B cell (primary cell): ENCODE measurements around the gene RAI14. TPM values are rescaled to one million over a fixed set of nuclear protein-coding genes. Genes with fewer than 3 reads are reported as not detected.

ENCODE experiments used
- ATAC-seq: fragments of 200-7000 bp; cut with Tn5 transposase; one replicate; pipeline ENCODE4 v1.10.0; 2021; ENCODE audit warnings: low read depth, mild to moderate bottlenecking, moderate number of reproducible peaks, moderate library complexity
- CTCF ChIA-PET: fragments of 350-600 bp; sonication (Branson Sonifier 250); formaldehyde crosslinking; loops from one replicate; lab custom pipeline; 2021; ENCODE audit warnings: antibody characterized with exemption, inconsistent platforms; lab: Charles Lee
- POLR2A ChIA-PET: fragments of 350-600 bp; sonication (Branson Sonifier 250); formaldehyde crosslinking; loops from one replicate; lab custom pipeline; 2021; ENCODE audit warnings: antibody characterized with exemption; lab: Charles Lee
- DNase-seq: peaks from one replicate; pipeline ENCODE4 v3.0.0; 2013
- H2AFZ ChIP-seq: 2 replicates; pipeline ENCODE4 v1.6.1; 2012; ENCODE audit warnings: mild to moderate bottlenecking, low read depth, low read length; ENCODE audit not compliant: insufficient read depth, poor library complexity, severe bottlenecking
- H3K27ac ChIP-seq, 2 donors: 1 replicate in 1 of 2; 2 replicates in 1 of 2; pipeline ENCODE4 v1.5.1; 2012 to 2013; ENCODE audit warnings: low read length in 2 of 2, mild to moderate bottlenecking in 2 of 2, moderate library complexity in 1 of 2
- H3K27me3 ChIP-seq, 4 experiments: fragments of 200-600 bp in 1 of 4; sonication (generic) in 1 of 4; replicated peaks in 1 of 4; 1 replicate in 2 of 4; 2 replicates in 2 of 4; pipeline versions ENCODE4 v1.6.1 to v1.7.0; 2013 to 2016; ENCODE audit warnings: low read length in 3 of 4, mild to moderate bottlenecking in 2 of 4, mixed read lengths in 1 of 4, moderate library complexity in 1 of 4; ENCODE audit not compliant: insufficient read depth in 4 of 4, control insufficient read depth in 3 of 4; ENCODE audit errors: control extremely low read depth in 1 of 4
- H3K36me3 ChIP-seq, 2 experiments: replicated peaks in 1 of 2; 1 replicate in 1 of 2; 2 replicates in 1 of 2; pipeline versions ENCODE4 v1.6.1 to v1.7.1; 2013; ENCODE audit warnings: low read length in 1 of 2; ENCODE audit not compliant: insufficient read depth in 2 of 2, control insufficient read depth in 1 of 2; ENCODE audit errors: control extremely low read depth in 1 of 2, extremely low read depth in 1 of 2
- H3K4me1 ChIP-seq, 2 donors: fragments of 200-600 bp in 1 of 2; sonication (generic) in 1 of 2; 1 replicate in 1 of 2; 2 replicates in 1 of 2; pipeline versions ENCODE4 v1.5.1 to v1.6.1; 2013 to 2017; ENCODE audit warnings: low read length in 2 of 2; ENCODE audit not compliant: control insufficient read depth in 2 of 2, insufficient read depth in 2 of 2
- H3K4me2 ChIP-seq: replicated peaks from 2 replicates; pipeline ENCODE3; 2012; ENCODE audit warnings: mild to moderate bottlenecking, low read depth, low read length; ENCODE audit not compliant: poor library complexity, severe bottlenecking
- H3K4me3 ChIP-seq, 5 experiments: fragments of 200-600 bp in 1 of 5; sonication (generic) in 1 of 5; 1 replicate in 3 of 5; 2 replicates in 2 of 5; pipeline versions ENCODE4 v1.5.1 to v1.7.0; 2011 to 2016; ENCODE audit warnings: low read length in 4 of 5, mild to moderate bottlenecking in 4 of 5, low read depth in 2 of 5, control low read depth in 1 of 5, moderate library complexity in 1 of 5; ENCODE audit not compliant: insufficient read depth in 1 of 5; ENCODE audit errors: control extremely low read depth in 1 of 5, extremely low read depth in 1 of 5
- H3K79me2 ChIP-seq: fragments of 200-600 bp; sonication (generic); one replicate; pipeline ENCODE4 v1.6.0; 2016; ENCODE audit warnings: low read length; ENCODE audit not compliant: control insufficient read depth, insufficient read depth
- H3K9ac ChIP-seq: fragments of 200-600 bp; sonication (generic); 2 replicates; pipeline ENCODE4 v1.6.1; 2017; ENCODE audit warnings: mild to moderate bottlenecking, low read length, moderate library complexity
- H3K9me3 ChIP-seq, 3 donors: one replicate each; pipeline versions ENCODE4 v1.6.1 to v1.7.1; 2013; ENCODE audit warnings: low read length in 2 of 3; ENCODE audit not compliant: control insufficient read depth in 2 of 3, insufficient read depth in 1 of 3; ENCODE audit errors: control extremely low read depth in 1 of 3
- H4K20me1 ChIP-seq: 2 replicates; pipeline ENCODE4 v1.6.0; 2012; ENCODE audit warnings: mild to moderate bottlenecking, low read length; ENCODE audit not compliant: insufficient read depth, control insufficient read depth, poor library complexity, severe bottlenecking
- H3K27ac Mint-ChIP-seq: one replicate; pipeline ENCODE4 v1.8.0; 2021; ENCODE audit warnings: mixed read lengths
- H3K27me3 Mint-ChIP-seq: one replicate; pipeline ENCODE4 v1.8.0; 2021; ENCODE audit warnings: mixed read lengths
- H3K4me1 Mint-ChIP-seq: one replicate; pipeline ENCODE4 v1.8.0; 2021; ENCODE audit warnings: mixed read lengths
- H3K4me3 Mint-ChIP-seq: one replicate; pipeline ENCODE4 v1.8.0; 2021; ENCODE audit warnings: mixed read lengths
- H3K9me3 Mint-ChIP-seq: one replicate; pipeline ENCODE4 v1.8.0; 2022; ENCODE audit warnings: mixed read lengths; ENCODE audit not compliant: insufficient read depth
- CTCF ChIP-seq: fragments of 200-600 bp; IDR thresholded peaks from one replicate; pipeline ENCODE4 v1.8.0; 2022; ENCODE audit warnings: antibody characterized with exemption, mild to moderate bottlenecking
- EZH2 ChIP-seq: IDR thresholded peaks from 2 replicates; pipeline ENCODE4 v1.6.1; 2012; ENCODE audit warnings: borderline replicate concordance, low read depth, mild to moderate bottlenecking, moderate library complexity, low read length; ENCODE audit not compliant: insufficient read depth, poor library complexity, severe bottlenecking
- WGBS: methylation state at CpG from one replicate; pipeline ENCODE4 v1.1.5; 2013; ENCODE audit warnings: missing lambda C conversion rate; ENCODE audit not compliant: insufficient coverage; 5-methylcytosine and 5-hydroxymethylcytosine counted together
- intact Hi-C: fragments of 100-400 bp; cut with micrococcal nuclease; formaldehyde crosslinking; loops from one replicate; pipeline ENCODE4 v1.10.0; 2022
- polyA plus RNA-seq: library from polyadenylated mRNA; depleted of rRNA; stranded (reverse); fragments of >200 nt; gene quantifications from 2 replicates; pipeline ENCODE4 v1.2.3, GENCODE V29; 2012
- total RNA-seq, 2 donors: library from RNA; stranded (reverse); fragments of 120-200 nt in 1 of 2; gene quantifications; 1 replicate in 1 of 2; 2 replicates in 1 of 2; pipeline versions ENCODE4 v1.2.3 to v1.2.4, GENCODE V29; 2013 to 2022

The RAI14 gene
- total and polyA plus RNA-seq, 2 donors (not counting 1 experiment from before 2014, with no cell fraction given), result 0.55 to 1.9 TPM

GRCh38 chr5:34667705-34668104 is 11.6 kb downstream of the RAI14 start:
- Histone ChIP-seq H3K4me3 (no peak overlapping the region), H3K36me3 (no peaks in the 10 kb centered on the region), H2AFZ (no peak overlapping the region), H3K27ac (no peak overlapping the region), H3K9me3 (no peaks in the 10 kb centered on the region), H3K79me2 (no peaks in the 10 kb centered on the region), H3K4me2 (no peak overlapping the region), H3K9ac (no peak overlapping the region), H3K4me1 (no peaks in the 10 kb centered on the region), H3K27me3 (no peaks in the 10 kb centered on the region), H4K20me1 (no peaks in the 10 kb centered on the region)
- Mint-ChIP-seq H3K27ac (no peak overlapping the region), H3K4me3 (no peak overlapping the region), H3K4me1 (no peaks in the 10 kb centered on the region), H3K27me3 (peaks cover 5% of the 10 kb centered on the region), H3K9me3 (no peaks in the 10 kb centered on the region)
- POLR2A ChIA-PET, result no interaction called here
- 82% methylated on average over 3 of the region's 5 CpGs for WGBS
- ATAC-seq, result no peak
- no peak for DNase-seq
- CTCF ChIA-PET, result no interaction called here
- TF ChIP-seq EZH2 (no peak), CTCF (no peak)
- intact Hi-C loops, result no loop called here

DNA sequence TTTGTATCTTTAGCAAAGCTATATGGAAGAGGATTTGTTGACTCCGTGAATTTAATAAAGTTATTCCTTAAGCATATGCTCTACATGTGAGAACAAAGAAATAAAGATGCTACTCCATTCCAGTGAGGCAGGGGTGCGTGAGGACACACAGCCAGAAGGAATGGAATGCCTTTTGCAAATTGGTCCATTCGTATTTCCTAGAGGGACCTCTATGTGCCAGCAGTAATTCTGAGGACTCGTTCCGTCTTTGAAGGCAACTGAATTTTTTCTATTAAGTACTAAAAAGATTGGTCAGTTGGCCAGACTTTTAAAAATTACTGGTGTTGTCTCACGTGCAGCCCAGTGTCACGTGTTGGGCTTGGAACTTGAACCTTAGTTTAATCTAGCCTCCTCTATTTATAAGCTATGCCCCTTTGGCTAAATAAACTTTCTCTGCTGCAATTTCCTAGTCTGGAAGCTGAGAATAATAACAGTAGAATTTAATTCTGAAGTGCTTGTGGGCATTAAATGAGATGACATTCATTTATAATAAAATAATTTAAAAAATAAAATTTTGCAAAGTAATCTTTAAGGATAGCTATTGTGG is 13.9 kb downstream of the RAI14 start:
- POLR2A ChIA-PET, result no interaction called here
- H3K79me2 ChIP-seq, result no peaks in the 10 kb centered on the region

More for the DNA sequence above, 13.9 kb downstream of the RAI14 start:
- TF ChIP-seq CTCF, result no peak
- TF ChIP-seq EZH2, result no peak
- Histone ChIP-seq H3K4me2 (no peak overlapping the region), H3K9ac (no peak overlapping the region), H3K27me3 (no peaks in the 10 kb centered on the region), H2AFZ (no peak overlapping the region), H3K4me1 (no peaks in the 10 kb centered on the region), H3K4me3 (no peak overlapping the region), H4K20me1 (no peaks in the 10 kb centered on the region), H3K27ac (no peak overlapping the region), H3K9me3 (no peaks in the 10 kb centered on the region), H3K36me3 (no peaks in the 10 kb centered on the region)
- CTCF ChIA-PET, result no interaction called here
- ATAC-seq (no peak), DNase-seq (no peak)
- WGBS, result 91% methylated on average over 4 of the region's 7 CpGs
- no peak overlapping the region for H3K4me3 Mint-ChIP-seq
- intact Hi-C loops, result no loop called here
- peaks cover 2% of the 10 kb centered on the region for H3K4me1 Mint-ChIP-seq
- H3K27me3 Mint-ChIP-seq, result peaks cover 5% of the 10 kb centered on the region
- no peaks in the 10 kb centered on the region for H3K9me3 Mint-ChIP-seq
- no peak overlapping the region for H3K27ac Mint-ChIP-seq
